ENCODE results near the gene SCFD1.
A peak's percentile ranks its signal among the peaks of the same experiment; 100 is the strongest.
"Not testable (repeated sequence)": the region's sequence is repeated elsewhere in the genome, so short reads cannot be mapped to it uniquely, and the experiment has no call there.

The SCFD1 gene

DNA sequence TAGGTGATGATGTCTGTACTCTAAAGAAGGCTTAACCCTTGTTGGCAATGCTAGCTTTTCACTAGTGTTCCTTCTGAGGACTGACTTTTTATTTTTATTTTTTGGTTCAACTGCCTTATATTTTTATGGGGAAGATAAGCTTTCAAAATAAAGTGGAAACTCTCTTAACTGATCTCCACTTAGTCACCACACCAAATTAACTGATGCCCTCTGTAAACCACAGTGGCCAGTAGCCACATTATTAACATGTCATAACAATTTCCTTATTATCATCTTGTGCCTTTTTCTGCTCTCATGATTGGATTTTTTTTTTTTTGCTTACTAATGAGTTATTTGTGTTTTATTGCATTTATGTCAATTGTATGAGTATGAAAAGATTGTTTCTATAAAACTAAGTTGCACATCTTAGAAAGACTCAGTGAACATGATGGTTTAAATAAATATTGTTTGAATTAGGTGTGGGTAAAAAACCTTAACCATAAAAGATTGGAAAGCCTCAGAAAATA, 56.9 kb downstream of the SCFD1 start:
- no peak overlapping the region for H3K4me3 ChIP-seq (ENCODE audit: low read length)
- TF ChIP-seq, protein P1, sequence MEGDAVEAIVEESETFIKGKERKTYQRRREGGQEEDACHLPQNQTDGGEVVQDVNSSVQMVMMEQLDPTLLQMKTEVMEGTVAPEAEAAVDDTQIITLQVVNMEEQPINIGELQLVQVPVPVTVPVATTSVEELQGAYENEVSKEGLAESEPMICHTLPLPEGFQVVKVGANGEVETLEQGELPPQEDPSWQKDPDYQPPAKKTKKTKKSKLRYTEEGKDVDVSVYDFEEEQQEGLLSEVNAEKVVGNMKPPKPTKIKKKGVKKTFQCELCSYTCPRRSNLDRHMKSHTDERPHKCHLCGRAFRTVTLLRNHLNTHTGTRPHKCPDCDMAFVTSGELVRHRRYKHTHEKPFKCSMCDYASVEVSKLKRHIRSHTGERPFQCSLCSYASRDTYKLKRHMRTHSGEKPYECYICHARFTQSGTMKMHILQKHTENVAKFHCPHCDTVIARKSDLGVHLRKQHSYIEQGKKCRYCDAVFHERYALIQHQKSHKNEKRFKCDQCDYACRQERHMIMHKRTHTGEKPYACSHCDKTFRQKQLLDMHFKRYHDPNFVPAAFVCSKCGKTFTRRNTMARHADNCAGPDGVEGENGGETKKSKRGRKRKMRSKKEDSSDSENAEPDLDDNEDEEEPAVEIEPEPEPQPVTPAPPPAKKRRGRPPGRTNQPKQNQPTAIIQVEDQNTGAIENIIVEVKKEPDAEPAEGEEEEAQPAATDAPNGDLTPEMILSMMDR (conservative IDR thresholded peaks at IDR 0.05; ENCODE audit: low read depth, low read length): no peak
- no peak for DNase-seq (ENCODE audit: low read depth)

DNA sequence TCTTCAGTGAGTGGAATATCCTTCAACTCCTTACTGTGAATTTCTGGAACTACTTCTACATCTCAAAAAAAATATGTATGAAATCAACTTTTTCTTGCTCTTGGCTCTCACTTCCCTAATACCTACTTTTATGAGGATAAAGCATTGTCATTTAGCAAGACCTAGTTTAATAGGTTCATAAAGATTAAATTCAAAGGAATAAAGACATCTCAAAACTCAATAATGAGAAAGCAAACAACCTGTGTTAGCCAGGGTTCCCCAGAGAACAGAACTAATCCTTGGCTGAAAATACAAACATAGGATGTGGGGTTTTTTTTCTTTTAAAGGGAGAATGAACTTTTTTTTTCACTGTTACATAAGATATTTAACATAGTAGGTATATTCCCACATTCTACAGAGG, 57.9 kb downstream of the SCFD1 start:
- TF ChIP-seq, protein P1 (conservative IDR thresholded peaks at IDR 0.05; ENCODE audit: low read depth, low read length): no peak
- no peak overlapping the region for H3K4me3 ChIP-seq (ENCODE audit: low read length)
- DNase-seq (ENCODE audit: low read depth): no peak

DNA sequence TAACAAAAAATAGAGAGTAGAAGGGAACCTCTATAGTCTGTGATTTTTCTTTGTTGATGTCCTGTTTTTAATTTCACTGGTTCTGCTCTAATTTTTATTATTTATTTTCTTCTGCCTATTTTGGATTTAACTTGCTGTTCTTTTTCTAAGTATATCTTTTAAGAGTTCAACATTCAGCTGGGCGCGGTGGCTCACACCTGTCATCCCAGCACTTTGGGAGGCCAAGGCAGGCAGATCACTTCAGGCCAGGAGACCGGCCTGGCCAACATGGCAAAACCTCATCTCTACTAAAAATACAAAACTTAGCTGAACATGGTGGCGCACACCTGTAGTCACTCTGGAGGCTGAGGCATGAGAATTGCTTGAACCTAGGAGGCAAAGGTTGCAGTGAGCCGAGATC, 58.7 kb downstream of the SCFD1 start:
- DNase-seq (ENCODE audit: low read depth): not testable (repeated sequence)

DNA sequence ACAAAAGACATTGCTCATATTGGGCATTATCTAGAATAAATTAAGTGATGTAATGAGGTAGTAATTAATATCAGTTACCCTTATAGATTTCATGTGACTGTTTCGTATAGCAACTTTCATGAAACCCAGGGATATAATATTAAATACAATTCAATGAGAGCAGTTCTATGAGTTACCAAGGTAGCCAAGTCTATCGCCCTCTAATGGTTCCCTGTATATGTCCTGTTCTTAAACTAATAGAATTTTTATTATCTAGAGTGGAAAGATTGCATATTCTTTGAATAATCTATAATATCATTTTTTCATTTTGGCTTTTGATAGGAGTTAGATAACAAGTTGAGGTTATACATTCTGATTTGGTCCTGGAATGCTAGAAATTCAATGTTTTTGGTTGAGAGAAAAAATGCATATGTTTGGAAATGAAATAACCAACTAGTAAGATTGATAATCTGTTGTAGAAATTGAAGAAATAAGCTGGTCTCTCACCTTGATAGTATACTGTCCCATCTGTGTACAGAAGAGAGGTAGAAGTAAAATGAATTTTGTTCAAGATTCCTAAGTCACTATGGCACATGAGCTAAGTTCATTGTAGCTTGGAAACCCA, 59.7 kb downstream of the SCFD1 start:
- TF ChIP-seq, protein P1 (conservative IDR thresholded peaks at IDR 0.05; ENCODE audit: low read depth, low read length): peak; percentile 62
- no peak for DNase-seq (ENCODE audit: low read depth)

More for the DNA sequence above, 58.7 kb downstream of the SCFD1 start:
- H3K4me3 ChIP-seq (ENCODE audit: low read length): not testable (repeated sequence)

DNA sequence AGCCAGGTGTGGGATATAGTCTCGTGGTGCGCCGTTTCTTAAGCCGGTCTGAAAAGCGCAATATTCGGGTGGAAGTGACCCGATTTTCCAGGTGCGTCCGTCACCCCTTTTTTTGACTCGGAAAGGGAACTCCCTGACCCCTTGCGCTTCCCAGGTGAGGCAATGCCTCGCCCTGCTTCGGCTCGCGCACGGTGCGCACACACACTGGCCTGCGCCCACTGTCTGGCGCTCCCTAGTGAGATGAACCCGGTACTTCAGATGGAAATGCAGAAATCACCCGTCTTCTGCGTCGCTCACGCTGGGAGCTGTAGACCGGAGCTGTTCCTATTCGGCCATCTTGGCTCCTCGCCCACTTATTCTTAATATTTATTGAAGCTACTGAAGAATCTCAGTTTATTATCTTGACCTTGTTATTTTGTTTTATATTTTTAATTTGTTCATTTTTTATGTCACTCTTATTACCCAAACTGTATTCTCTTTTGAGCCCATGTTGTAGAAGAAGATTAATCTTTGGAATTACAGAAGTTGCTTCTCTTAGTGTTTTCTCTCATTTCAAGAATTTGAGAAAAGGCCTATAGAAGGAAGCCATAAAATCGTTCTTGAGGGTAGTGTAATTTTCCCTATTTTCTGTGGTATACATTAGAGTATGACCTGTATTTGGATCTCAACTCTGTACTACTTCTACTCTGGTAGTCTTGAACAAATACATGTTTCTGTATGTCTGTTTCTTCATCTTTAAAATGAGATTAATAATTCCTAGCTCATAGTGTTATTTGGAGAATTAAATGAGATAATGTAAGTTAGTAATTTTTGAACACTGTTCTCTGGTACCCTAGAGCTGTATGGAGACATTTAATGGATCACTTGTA, 68.6 kb downstream of the SCFD1 start:
- peak overlapping the region; percentile 43 for H3K4me3 ChIP-seq (ENCODE audit: low read length)
- DNase-seq (ENCODE audit: low read depth): peak; percentile 0

More for the DNA sequence above, 59.7 kb downstream of the SCFD1 start:
- H3K4me3 ChIP-seq (ENCODE audit: low read length): no peak overlapping the region

DNA sequence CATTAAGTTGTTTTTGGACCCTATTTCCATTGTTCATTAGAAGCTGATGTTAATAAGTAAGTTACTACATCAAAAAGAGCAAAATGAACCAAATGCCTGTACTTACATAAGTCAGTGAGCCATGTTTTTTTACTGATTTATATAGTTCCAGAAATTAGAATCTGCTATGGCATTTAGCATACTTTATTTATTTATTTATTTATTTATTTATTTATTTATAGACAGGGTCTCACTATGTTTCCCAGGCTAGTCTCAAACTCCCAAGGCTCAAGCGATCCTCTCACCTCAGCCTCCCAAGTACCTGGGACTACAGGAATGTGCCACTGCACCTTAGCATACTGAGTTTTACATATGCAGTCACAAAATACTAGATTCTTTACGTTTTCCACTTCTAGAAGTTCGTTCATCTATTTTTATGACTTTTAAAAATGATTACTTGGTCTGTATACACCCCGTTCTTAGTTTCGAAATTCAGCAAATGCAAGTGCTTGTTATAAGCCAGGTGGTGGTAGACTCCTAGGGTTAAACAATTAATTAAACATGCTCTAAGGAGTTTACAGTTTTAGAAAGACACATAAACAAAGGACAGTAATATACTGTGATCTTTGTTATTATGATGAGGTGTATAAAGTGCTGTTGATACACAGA, 69.8 kb downstream of the SCFD1 start:
- no peak for DNase-seq (ENCODE audit: low read depth)
- H3K4me3 ChIP-seq (ENCODE audit: low read length): no peak overlapping the region
- TF ChIP-seq, protein P1 (conservative IDR thresholded peaks at IDR 0.05; ENCODE audit: low read depth, low read length): no peak

DNA sequence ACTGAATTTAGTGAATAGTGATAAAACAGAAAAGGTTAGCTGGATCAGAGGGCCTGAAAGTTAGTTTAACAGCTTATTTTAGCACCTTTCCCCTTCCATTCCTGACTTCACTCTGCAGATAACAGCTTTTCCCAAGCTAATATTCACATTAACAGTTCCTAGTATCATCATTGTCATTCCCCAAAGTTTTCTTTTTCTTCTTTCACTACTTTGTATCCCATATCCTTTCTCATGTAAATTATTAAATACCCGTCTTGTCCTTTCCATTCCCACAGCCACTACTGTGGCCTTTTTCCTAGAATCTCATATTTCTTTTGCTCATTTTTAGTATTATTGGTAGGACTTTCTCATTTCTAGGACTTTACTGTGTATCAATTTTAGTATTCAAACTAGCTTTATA, 70.5 kb downstream of the SCFD1 start:
- TF ChIP-seq, protein P1 (conservative IDR thresholded peaks at IDR 0.05; ENCODE audit: low read depth, low read length): no peak
- DNase-seq (ENCODE audit: low read depth): no peak
- no peak overlapping the region for H3K4me3 ChIP-seq (ENCODE audit: low read length)

Data from retinal pigment epithelial cell (primary cell).